HG03095 (cell line): ENCODE results near the gene OR9Q1.

Experiments used
- ATAC-seq: cut with Tn5 transposase; IDR thresholded peaks from one replicate; pipeline ENCODE4 v1.9.1; 2021; ENCODE audit warnings: moderate library complexity; ENCODE audit not compliant: unreplicated experiment

Gene OR9Q1

GRCh38 chr11:58227956-58228615, 204.4 kb downstream of the OR9Q1 start:
- no peak for ATAC-seq
